Sigmoid colon (tissue), 3 donors: ENCODE measurements around the gene HMCN2.

Experiments
- POLR2A ChIP-seq, 2 donors: fragments of 450-650 bp; IDR thresholded peaks; one replicate each; pipeline ENCODE4 v1.6.1; 2016; ENCODE audit warnings: antibody characterized with exemption in 2 of 2, mild to moderate bottlenecking in 2 of 2, moderate library complexity in 2 of 2
- TF ChIP-seq, protein P1 (sequence below), 4 experiments: fragments of 450-650 bp in 3 of 4; fragments of 200-600 bp in 1 of 4; IDR thresholded peaks; one replicate each; pipeline ENCODE4 v1.5.1; 2016 to 2019; ENCODE audit warnings: antibody characterized with exemption in 4 of 4, mild to moderate bottlenecking in 3 of 4, moderate library complexity in 2 of 4

GRCh38 chr9:130421154-130421801 lies 155.7 kb downstream of the HMCN2 start:
- TF ChIP-seq, protein P1, sequence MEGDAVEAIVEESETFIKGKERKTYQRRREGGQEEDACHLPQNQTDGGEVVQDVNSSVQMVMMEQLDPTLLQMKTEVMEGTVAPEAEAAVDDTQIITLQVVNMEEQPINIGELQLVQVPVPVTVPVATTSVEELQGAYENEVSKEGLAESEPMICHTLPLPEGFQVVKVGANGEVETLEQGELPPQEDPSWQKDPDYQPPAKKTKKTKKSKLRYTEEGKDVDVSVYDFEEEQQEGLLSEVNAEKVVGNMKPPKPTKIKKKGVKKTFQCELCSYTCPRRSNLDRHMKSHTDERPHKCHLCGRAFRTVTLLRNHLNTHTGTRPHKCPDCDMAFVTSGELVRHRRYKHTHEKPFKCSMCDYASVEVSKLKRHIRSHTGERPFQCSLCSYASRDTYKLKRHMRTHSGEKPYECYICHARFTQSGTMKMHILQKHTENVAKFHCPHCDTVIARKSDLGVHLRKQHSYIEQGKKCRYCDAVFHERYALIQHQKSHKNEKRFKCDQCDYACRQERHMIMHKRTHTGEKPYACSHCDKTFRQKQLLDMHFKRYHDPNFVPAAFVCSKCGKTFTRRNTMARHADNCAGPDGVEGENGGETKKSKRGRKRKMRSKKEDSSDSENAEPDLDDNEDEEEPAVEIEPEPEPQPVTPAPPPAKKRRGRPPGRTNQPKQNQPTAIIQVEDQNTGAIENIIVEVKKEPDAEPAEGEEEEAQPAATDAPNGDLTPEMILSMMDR (IDR thresholded peaks at IDR 0.05) = no peak
- no peak for TF ChIP-seq POLR2A (IDR thresholded peaks at IDR 0.05)
